HepG2 (cell line): ENCODE measurements around the gene ZBED3. TPM values are rescaled to one million over a fixed set of nuclear protein-coding genes. Genes with fewer than 3 reads are reported as not detected.

Experiments used
- GFI1 ChIP-seq: sonication (generic); formaldehyde crosslinking; IDR thresholded peaks from 2 replicates; pipeline ENCODE4 v1.5.0; 2020; ENCODE audit warnings: missing genetic modification reagents, mild to moderate bottlenecking, borderline replicate concordance
- MXD4 ChIP-seq: IDR thresholded peaks from 2 replicates; pipeline ENCODE4 v1.6.1; 2016; ENCODE audit warnings: mild to moderate bottlenecking, missing biosample characterization, missing genetic modification reagents
- NCOR1 ChIP-seq: fragments of 200-600 bp; sonication (generic); IDR thresholded peaks from 2 replicates; pipeline ENCODE4 v1.7.0; 2017; ENCODE audit warnings: antibody characterized with exemption, low read length, borderline replicate concordance
- NR2C2 ChIP-seq: sonication (generic); formaldehyde crosslinking; IDR thresholded peaks from 2 replicates; pipeline ENCODE4 v1.4.0; 2020; ENCODE audit warnings: missing genetic modification reagents, mild to moderate bottlenecking, moderate library complexity, borderline replicate concordance
- SMAD3 ChIP-seq: sonication (generic); formaldehyde crosslinking; IDR thresholded peaks from 2 replicates; pipeline ENCODE4 v1.4.0; 2020; ENCODE audit warnings: missing genetic modification reagents
- U2AF1 ChIP-seq: fragments of 200-400 bp; formaldehyde crosslinking; optimal IDR thresholded peaks from 2 replicates; pipeline ENCODE3; 2017; ENCODE audit warnings: mild to moderate bottlenecking, low read depth, low read length
- ZIK1 ChIP-seq: sonication (generic); formaldehyde crosslinking; IDR thresholded peaks from 2 replicates; pipeline ENCODE4 v1.5.0; 2020; ENCODE audit warnings: mild to moderate bottlenecking, low read depth, missing genetic modification reagents, borderline replicate concordance
- ZNF253 ChIP-seq: sonication (generic); formaldehyde crosslinking; IDR thresholded peaks from 2 replicates; pipeline ENCODE4 v1.8.0; 2022; ENCODE audit warnings: mild to moderate bottlenecking, missing genetic modification reagents, borderline replicate concordance
- ZNF33A ChIP-seq: sonication (generic); formaldehyde crosslinking; IDR thresholded peaks from 2 replicates; pipeline ENCODE4 v1.5.1; 2020; ENCODE audit warnings: missing genetic modification reagents, mild to moderate bottlenecking, moderate library complexity, borderline replicate concordance
- ZNF552 ChIP-seq: sonication (generic); formaldehyde crosslinking; IDR thresholded peaks from 2 replicates; pipeline ENCODE4 v1.9.0; 2022; ENCODE audit warnings: missing genetic modification reagents, mild to moderate bottlenecking, borderline replicate concordance
- polyA plus RNA-seq, 8 experiments: library from polyadenylated mRNA; depleted of rRNA in 3 of 8; stranded (reverse) in 7 of 8; unstranded in 1 of 8; fragments of >200 nt; fragmentation: Illumina TruSeq in 4 of 8; extraction: Trizol in 4 of 8; gene quantifications; 2 replicates each; pipeline versions ENCODE4 v1.2.1 to v1.2.3, GENCODE V29; 2011 to 2016; ENCODE audit warnings: low read depth in 4 of 8, missing spikeins in 1 of 8, mixed read lengths in 1 of 8; ENCODE audit not compliant: insufficient read depth in 1 of 8
- total RNA-seq, 5 experiments: library from RNA; depleted of rRNA; stranded (reverse); fragments of >200 nt; fragmentation: Illumina TruSeq; extraction: Trizol; gene quantifications; 2 replicates each; pipeline ENCODE4 v1.2.3, GENCODE V29; 2016; ENCODE audit warnings: low read depth in 1 of 5
- TF ChIP-seq, protein P1 (sequence below): sonication (generic); formaldehyde crosslinking; IDR thresholded peaks from 2 replicates; pipeline ENCODE4 v1.4.0; 2020; ENCODE audit warnings: missing genetic modification reagents, low read depth, mild to moderate bottlenecking, borderline replicate concordance
- TF ChIP-seq, protein P2 (sequence below), 2 experiments: sonication (generic) in 1 of 2; formaldehyde crosslinking in 1 of 2; IDR thresholded peaks; 2 replicates each; pipeline versions ENCODE4 v1.4.0 to v1.6.1; 2018 to 2020; ENCODE audit warnings: missing genetic modification reagents in 2 of 2, borderline replicate concordance in 1 of 2, low read depth in 1 of 2, mild to moderate bottlenecking in 1 of 2, missing biosample characterization in 1 of 2
- TF ChIP-seq, protein P3 (sequence below): IDR thresholded peaks from 2 replicates; pipeline ENCODE4 v1.6.1; 2016
- TF ChIP-seq, protein P4 (sequence below): sonication (generic); formaldehyde crosslinking; IDR thresholded peaks from 2 replicates; pipeline ENCODE4 v1.5.0; 2020; ENCODE audit warnings: mild to moderate bottlenecking, missing genetic modification reagents
- TF ChIP-seq, protein P5 (sequence below): IDR thresholded peaks from 2 replicates; pipeline ENCODE4 v1.6.1; 2016; ENCODE audit warnings: mild to moderate bottlenecking

The ZBED3 gene
- total and polyA plus RNA-seq, 2 of the 13 experiments (the other 11 are each of a cell fraction or from before 2014, with no cell fraction given), result 2.3 to 8.1 TPM

- TF ChIP-seq, protein P1, sequence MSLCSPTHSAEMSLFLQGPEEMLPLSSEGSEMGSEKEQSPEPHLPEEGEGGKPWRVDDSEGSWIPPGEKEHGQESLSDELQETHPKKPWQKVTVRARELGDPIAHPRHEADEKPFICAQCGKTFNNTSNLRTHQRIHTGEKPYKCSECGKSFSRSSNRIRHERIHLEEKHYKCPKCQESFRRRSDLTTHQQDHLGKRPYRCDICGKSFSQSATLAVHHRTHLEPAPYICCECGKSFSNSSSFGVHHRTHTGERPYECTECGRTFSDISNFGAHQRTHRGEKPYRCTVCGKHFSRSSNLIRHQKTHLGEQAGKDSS, result peak; percentile 62; the same call in 1 of the 2 replicates
- peak; percentile 16; the same call in 1 of the 2 replicates for TF ChIP-seq ZNF253 (CRISPR knock-in tag)
- TF ChIP-seq ZNF33A (CRISPR knock-in tag), result no peak
- TF ChIP-seq, protein P2, sequence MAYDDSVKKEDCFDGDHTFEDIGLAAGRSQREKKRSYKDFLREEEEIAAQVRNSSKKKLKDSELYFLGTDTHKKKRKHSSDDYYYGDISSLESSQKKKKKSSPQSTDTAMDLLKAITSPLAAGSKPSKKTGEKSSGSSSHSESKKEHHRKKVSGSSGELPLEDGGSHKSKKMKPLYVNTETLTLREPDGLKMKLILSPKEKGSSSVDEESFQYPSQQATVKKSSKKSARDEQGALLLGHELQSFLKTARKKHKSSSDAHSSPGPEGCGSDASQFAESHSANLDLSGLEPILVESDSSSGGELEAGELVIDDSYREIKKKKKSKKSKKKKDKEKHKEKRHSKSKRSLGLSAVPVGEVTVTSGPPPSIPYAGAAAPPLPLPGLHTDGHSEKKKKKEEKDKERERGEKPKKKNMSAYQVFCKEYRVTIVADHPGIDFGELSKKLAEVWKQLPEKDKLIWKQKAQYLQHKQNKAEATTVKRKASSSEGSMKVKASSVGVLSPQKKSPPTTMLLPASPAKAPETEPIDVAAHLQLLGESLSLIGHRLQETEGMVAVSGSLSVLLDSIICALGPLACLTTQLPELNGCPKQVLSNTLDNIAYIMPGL (CRISPR knock-in tag; IDR thresholded peaks at IDR 0.05; ENCODE audit: borderline replicate concordance in 1 of 2, low read depth in 1 of 2), result peak; percentile 77 to 94
- TF ChIP-seq GFI1, result peak; percentile 59; the same call in 1 of the 2 replicates
- peak; percentile 65; the same call in 1 of the 2 replicates for TF ChIP-seq ZIK1 (CRISPR knock-in tag)
- TF ChIP-seq, protein P3, sequence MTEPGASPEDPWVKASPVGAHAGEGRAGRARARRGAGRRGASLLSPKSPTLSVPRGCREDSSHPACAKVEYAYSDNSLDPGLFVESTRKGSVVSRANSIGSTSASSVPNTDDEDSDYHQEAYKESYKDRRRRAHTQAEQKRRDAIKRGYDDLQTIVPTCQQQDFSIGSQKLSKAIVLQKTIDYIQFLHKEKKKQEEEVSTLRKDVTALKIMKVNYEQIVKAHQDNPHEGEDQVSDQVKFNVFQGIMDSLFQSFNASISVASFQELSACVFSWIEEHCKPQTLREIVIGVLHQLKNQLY (CRISPR knock-in tag), result no peak
- peak; percentile 61 for TF ChIP-seq NR2C2
- TF ChIP-seq, protein P4, sequence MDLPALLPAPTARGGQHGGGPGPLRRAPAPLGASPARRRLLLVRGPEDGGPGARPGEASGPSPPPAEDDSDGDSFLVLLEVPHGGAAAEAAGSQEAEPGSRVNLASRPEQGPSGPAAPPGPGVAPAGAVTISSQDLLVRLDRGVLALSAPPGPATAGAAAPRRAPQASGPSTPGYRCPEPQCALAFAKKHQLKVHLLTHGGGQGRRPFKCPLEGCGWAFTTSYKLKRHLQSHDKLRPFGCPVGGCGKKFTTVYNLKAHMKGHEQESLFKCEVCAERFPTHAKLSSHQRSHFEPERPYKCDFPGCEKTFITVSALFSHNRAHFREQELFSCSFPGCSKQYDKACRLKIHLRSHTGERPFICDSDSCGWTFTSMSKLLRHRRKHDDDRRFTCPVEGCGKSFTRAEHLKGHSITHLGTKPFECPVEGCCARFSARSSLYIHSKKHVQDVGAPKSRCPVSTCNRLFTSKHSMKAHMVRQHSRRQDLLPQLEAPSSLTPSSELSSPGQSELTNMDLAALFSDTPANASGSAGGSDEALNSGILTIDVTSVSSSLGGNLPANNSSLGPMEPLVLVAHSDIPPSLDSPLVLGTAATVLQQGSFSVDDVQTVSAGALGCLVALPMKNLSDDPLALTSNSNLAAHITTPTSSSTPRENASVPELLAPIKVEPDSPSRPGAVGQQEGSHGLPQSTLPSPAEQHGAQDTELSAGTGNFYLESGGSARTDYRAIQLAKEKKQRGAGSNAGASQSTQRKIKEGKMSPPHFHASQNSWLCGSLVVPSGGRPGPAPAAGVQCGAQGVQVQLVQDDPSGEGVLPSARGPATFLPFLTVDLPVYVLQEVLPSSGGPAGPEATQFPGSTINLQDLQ (CRISPR knock-in tag), result peak; percentile 72; the same call in 1 of the 2 replicates
- 0 out of 2 replicates have a peak, but pooled peaks have one; percentile 8 for TF ChIP-seq ZNF552 (CRISPR knock-in tag)
- TF ChIP-seq MXD4 (CRISPR knock-in tag), result peak; percentile 70; the same call in 1 of the 2 replicates
- no peak; the same call in 1 of the 2 replicates for TF ChIP-seq NCOR1
- TF ChIP-seq, protein P5, sequence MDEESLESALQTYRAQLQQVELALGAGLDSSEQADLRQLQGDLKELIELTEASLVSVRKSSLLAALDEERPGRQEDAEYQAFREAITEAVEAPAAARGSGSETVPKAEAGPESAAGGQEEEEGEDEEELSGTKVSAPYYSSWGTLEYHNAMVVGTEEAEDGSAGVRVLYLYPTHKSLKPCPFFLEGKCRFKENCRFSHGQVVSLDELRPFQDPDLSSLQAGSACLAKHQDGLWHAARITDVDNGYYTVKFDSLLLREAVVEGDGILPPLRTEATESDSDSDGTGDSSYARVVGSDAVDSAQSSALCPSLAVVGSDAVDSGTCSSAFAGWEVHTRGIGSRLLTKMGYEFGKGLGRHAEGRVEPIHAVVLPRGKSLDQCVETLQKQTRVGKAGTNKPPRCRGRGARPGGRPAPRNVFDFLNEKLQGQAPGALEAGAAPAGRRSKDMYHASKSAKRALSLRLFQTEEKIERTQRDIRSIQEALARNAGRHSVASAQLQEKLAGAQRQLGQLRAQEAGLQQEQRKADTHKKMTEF (CRISPR knock-in tag), result peak; percentile 73
- peak; percentile 79; the same call in 1 of the 2 replicates for TF ChIP-seq SMAD3 (CRISPR knock-in tag)
- no peak for TF ChIP-seq U2AF1
Measured at GRCh38 chr5:77030097-77031071, 56.7 kb downstream of the ZBED3 start, which contains the start of gene AGGF1 (continued).
